Measurements from ENCODE around the gene TGFB3.
"Not testable (repeated sequence)": the region's sequence is repeated elsewhere in the genome, so short reads cannot be mapped to it uniquely, and the experiment has no call there.

TGFB3 gene

GRCh38 chr14:75981426-75982265 lies at the start of gene TGFB3:
Gene TGFB3, minus strand, starts transcription at chr14:75981995. Its CDS starts 1,102 bp downstream, at chr14:75980893.
- DNase-seq (ENCODE audit: low read depth, low spot score), result no peak

DNA sequence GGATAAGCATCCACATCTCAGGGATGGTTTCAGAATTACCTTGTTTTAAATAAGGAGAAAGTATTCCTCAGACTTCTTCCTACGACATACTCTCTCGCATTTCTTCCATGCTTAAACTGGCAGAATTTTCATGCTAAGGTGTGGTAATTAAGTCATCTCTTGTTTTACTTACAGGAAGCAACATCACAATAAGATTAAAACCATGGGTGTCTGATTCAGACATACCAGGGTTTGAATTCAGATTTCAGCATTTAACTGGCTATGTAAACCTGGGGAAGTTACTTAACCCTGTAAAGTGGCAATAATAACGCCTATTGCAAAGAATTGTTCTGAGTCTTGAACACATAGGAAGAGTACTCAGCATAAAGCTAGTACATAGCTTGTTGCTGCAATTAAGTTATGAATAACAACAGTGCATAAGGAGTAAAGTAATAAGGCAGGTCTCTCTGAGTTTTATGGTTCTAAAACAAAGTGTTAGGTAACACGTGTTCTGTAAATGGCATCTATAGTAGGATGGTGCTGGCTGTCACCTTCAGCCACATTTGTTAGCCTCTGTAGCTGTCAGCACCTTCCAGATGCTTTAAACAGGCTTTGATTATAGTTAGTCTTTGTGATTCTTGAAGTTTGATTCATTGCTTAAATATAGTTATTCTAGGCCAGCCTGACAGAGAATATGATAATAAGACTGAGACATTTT lies 42.6 kb upstream of the TGFB3 start:
- no peak for DNase-seq (ENCODE audit: low read depth, low spot score)

DNA sequence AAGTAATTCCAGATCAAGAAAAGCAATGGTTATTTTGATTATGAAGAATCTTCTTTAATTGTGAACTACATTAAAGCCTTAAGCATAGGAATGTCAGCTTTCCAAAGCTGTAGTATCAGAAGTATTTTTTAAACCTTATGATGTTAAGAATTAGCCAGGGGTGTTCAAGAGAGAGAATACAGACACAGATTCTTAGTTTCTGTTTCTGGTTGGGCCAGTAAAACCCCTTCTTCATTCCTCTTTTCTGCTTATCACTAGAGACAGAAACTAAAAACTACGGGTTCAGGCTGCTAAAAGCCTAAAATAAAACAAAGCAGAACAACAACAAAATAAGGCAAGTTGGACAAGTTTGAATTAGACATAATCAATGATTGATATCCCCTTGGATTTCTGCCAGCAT lies 42.0 kb upstream of the TGFB3 start:
- no peak for DNase-seq (ENCODE audit: low read depth, low spot score)

DNA sequence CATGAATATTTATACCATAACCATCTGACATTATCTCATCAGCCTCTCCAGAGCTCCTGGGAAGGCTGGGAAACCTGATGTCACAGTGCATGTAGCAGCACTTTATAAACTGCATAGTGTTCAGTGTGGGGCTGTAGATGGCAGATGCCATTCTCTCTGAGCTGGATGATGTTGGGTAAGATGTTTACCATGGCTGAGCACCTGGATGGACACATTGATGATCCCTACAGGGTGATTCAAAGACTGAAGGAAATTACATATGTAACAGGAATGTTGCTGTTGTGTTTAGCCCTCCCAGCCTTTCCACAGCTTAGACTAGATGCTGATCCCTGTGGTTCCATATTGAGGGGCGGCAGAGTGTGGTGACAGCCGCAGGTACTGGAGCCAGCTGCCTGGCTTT lies 41.2 kb upstream of the TGFB3 start:
- no peak for DNase-seq (ENCODE audit: low read depth, low spot score)

DNA sequence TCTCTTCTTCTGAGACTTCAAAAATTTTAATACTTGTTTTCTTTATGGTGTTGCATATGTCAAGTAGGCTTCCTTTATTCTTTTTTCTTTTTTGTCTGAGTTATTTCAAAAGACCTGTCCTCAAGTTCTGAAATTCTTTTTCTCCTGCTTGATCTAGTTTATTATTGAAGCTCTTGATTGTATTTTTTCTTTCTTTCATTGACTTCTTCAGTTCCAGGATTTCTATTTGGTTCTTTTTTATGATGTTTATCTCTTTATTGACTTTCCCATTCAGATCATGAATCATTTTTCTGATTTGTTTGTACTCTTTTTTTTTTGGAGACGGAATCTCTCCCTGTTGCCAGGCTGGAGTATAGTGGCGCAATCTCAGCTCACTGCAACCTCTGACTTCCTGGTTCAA lies 37.9 kb upstream of the TGFB3 start:
- no peak for DNase-seq (ENCODE audit: low read depth, low spot score)

GRCh38 chr14:76015668-76016067 lies 33.9 kb upstream of the TGFB3 start:
- no peak for DNase-seq (ENCODE audit: low read depth, low spot score)

- no peak for DNase-seq (ENCODE audit: low read depth, low spot score)
Observed at GRCh38 chr14:76015191-76015590, 33.4 kb upstream of the TGFB3 start.

GRCh38 chr14:76012354-76012753 lies 30.6 kb upstream of the TGFB3 start:
- DNase-seq (ENCODE audit: low read depth, low spot score), result no peak

- DNase-seq (ENCODE audit: low read depth, low spot score), result no peak
Observed at GRCh38 chr14:76011930-76012329, 30.1 kb upstream of the TGFB3 start.

- not testable (repeated sequence) for DNase-seq (ENCODE audit: low read depth, low spot score)
Observed at GRCh38 chr14:76009627-76010026, 27.8 kb upstream of the TGFB3 start.

DNA sequence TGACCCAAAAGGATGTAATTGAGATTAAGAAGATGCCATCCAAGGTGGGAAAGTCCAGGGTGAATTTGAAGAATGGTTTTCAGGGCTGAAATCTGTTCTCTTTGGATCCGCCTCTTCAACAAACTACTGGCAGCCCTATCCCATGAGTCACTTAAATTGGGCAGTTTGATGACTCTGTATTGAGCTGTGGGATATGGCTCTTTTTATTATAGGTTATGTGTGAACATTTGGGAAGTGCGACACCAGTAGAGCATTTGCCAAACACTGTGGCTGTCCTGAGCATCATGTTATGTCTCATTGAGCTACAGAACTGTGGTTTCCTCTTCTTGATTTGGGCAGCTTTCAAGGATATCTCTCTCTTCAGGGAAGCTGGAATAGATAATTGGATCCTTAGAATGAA lies 26.1 kb upstream of the TGFB3 start:
- no peak for DNase-seq (ENCODE audit: low read depth, low spot score)

- no peak for DNase-seq (ENCODE audit: low read depth, low spot score)
Observed at GRCh38 chr14:76007379-76007778, 25.6 kb upstream of the TGFB3 start.

- DNase-seq (ENCODE audit: low read depth, low spot score), result no peak
Observed at GRCh38 chr14:76006253-76006652, 24.5 kb upstream of the TGFB3 start.

DNA sequence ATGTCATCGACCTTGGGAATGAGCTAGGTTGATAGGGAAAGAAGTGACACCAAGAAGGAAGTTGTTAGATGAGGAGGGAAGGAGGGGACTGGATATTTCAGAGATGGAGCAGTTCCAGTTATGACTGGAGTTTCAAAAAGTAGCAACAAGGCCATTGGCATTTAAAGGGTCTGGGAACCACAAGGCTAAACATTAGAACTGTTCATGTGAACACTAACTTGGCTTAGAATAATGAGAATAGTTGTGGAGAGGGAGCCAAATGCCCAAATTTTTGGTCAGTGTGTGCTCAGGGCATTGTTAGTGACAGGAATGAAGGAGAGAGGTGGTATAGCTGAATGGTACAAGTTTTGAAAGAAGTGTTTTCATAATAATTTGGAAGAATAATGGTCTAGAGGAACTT lies 20.6 kb upstream of the TGFB3 start:
- no peak for DNase-seq (ENCODE audit: low read depth, low spot score)

- no peak for DNase-seq (ENCODE audit: low read depth, low spot score)
Observed at GRCh38 chr14:75999511-76000190, 17.9 kb upstream of the TGFB3 start.

DNA sequence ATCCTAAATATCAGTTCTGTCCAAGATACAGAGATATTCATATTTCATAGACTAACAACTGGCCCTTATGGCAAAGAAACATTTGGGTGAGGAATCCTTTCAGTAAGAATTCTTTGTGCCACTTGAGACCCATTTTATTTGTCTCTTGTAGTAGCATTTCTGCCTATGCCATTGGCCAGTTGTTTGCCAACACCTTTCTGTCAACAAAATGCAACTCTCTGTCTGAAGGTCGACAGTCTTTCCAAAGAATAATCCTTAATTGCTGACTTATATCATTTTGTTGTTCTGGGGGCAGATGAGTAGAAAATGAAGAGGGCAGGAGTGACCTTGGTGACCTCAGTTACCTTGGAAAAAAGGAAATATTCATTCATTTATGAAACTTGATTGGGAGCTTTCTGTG lies 14.7 kb upstream of the TGFB3 start:
- DNase-seq (ENCODE audit: low read depth, low spot score), result no peak

- no peak for DNase-seq (ENCODE audit: low read depth, low spot score)
Observed at GRCh38 chr14:75995372-75996041, 13.7 kb upstream of the TGFB3 start.

DNA sequence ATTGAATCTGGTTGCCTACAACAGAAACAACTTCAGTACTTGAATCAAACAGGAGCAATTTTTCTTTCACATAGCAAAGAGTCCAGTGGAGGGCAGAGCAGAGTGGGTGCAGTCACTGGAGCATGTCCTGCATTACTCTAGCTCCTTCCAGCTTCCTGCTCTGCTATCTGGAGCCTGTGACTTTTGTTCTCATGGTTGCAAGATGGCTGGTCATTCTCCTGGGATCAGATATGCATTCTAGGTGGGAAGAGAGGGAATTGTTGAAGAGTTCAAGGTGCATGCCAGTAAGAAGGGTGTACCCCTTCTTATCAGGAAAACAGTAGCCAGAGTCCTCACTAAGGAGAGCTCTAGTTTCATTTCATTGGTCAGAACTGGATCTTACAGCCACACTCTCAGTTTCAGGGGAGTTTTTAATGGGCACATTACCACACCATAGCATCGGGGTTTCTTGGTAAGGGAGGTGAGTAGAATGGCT lies 11.8 kb upstream of the TGFB3 start:
- no peak for DNase-seq (ENCODE audit: low read depth, low spot score)

DNA sequence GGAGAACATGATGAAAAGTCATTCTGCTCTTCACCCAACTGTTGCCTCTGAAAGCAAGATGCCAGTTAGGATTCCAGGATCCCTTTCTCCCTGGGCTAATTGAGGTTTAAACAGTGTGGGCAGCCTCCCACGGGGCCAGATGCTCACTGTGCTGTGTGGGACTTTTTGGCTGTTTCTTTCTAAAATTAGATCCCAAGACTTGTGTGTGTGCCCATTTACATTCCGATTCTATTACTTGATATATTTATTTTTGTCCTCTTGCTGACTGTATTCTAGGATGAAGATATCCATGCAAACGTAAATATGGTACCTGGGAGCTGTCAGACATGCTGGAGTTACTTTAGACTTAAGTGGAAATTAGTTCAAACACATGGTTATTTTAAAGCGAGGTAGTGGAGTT lies 10.0 kb upstream of the TGFB3 start:
- DNase-seq (ENCODE audit: low read depth, low spot score), result no peak

GRCh38 chr14:75990297-75990696 lies 8.5 kb upstream of the TGFB3 start:
- no peak for DNase-seq (ENCODE audit: low read depth, low spot score)

DNA sequence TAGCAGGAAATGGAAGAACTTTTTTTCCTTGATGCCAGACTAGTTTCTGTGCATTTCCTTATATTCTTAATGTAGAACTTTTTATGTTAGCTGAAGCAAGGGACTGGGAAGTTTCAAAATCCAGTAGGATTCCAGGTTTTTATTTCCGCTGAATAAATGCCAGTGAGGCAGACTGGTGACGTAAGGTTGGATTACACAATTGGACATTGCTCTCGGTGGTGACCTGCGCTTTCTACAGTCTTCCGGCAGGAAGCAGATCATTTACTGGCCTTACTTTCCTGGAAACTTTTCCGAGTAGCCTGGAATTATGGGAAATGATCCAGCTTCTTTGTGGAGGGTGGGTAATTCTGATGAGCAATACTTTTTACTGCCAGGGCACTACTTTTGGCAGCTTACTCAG lies 7.3 kb upstream of the TGFB3 start:
- DNase-seq (ENCODE audit: low read depth, low spot score), result no peak
